Activated T-helper 2 cell treated with anti-CD3 and anti-CD28 coated beads, Interferon-gamma antibody, Interleukin-2, Interleukin-4, amounts not matched to agents 10 μg/mL and 5 μg/mL and 100 μg/mL, durations not matched to agents 14 hours and 24 hours and 36 hours (primary cell): ENCODE data around the gene GCM1. TPM values are rescaled to one million over a fixed set of nuclear protein-coding genes. Genes with fewer than 3 reads are reported as not detected.

Source experiments
- DNase-seq: peaks from one replicate; pipeline ENCODE4 v3.0.0; 2021; ENCODE audit warnings: low spot score
- H3K27ac Mint-ChIP-seq: one replicate; pipeline ENCODE4 v1.8.0; 2021; ENCODE audit warnings: mixed read lengths
- H3K27me3 Mint-ChIP-seq: one replicate; pipeline ENCODE4 v1.8.0; 2021; ENCODE audit warnings: low read depth, mixed read lengths
- H3K36me3 Mint-ChIP-seq: one replicate; pipeline ENCODE4 v1.8.0; 2021; ENCODE audit warnings: low read depth, mixed read lengths
- H3K4me1 Mint-ChIP-seq: one replicate; pipeline ENCODE4 v1.8.0; 2021; ENCODE audit warnings: low read depth, mixed read lengths
- H3K4me3 Mint-ChIP-seq: one replicate; pipeline ENCODE4 v1.8.0; 2021; ENCODE audit warnings: low read depth, mild to moderate bottlenecking, moderate library complexity, mixed read lengths
- H3K9me3 Mint-ChIP-seq: one replicate; pipeline ENCODE4 v1.8.0; 2021; ENCODE audit warnings: mixed read lengths
- intact Hi-C: fragments of 100-400 bp; cut with micrococcal nuclease; formaldehyde crosslinking; loops from one replicate; pipeline ENCODE4 v1.15.1; 2023
- total RNA-seq: library from RNA; stranded (reverse); gene quantifications from 2 replicates; pipeline ENCODE4 v1.2.3, GENCODE V29; 2022

The GCM1 gene
- total RNA-seq, 1 donor from 2014 or later, result not detected

GRCh38 chr6:53115113-53115512 is 33.5 kb downstream of the GCM1 start:
- no peaks in the 10 kb centered on the region for H3K36me3 Mint-ChIP-seq
- intact Hi-C loops, result no loop called here
- peaks cover 14% of the 10 kb centered on the region for H3K27me3 Mint-ChIP-seq
- no peaks in the 10 kb centered on the region for H3K9me3 Mint-ChIP-seq
- DNase-seq, result no peak
- H3K4me3 Mint-ChIP-seq, result no peak overlapping the region
- H3K4me1 Mint-ChIP-seq, result peaks cover 4% of the 10 kb centered on the region
- H3K27ac Mint-ChIP-seq, result no peak overlapping the region

- no peak overlapping the region for H3K4me3 Mint-ChIP-seq
- H3K27me3 Mint-ChIP-seq, result peaks cover 10% of the 10 kb centered on the region
- H3K36me3 Mint-ChIP-seq, result no peaks in the 10 kb centered on the region
- DNase-seq, result no peak
- peaks cover 13% of the 10 kb centered on the region for H3K4me1 Mint-ChIP-seq
- H3K27ac Mint-ChIP-seq, result no peak overlapping the region
- H3K9me3 Mint-ChIP-seq, result no peaks in the 10 kb centered on the region
- intact Hi-C loops, result no loop called here
These were observed 34.9 kb downstream of the GCM1 start for GRCh38 chr6:53113742-53114141.

- no peak for DNase-seq
- no peak overlapping the region for H3K4me3 Mint-ChIP-seq
- no peak overlapping the region for H3K27ac Mint-ChIP-seq
- no peaks in the 10 kb centered on the region for H3K36me3 Mint-ChIP-seq
- no peaks in the 10 kb centered on the region for H3K9me3 Mint-ChIP-seq
- peaks cover 13% of the 10 kb centered on the region for H3K4me1 Mint-ChIP-seq
- H3K27me3 Mint-ChIP-seq, result peaks cover 10% of the 10 kb centered on the region
- intact Hi-C loops, result no loop called here
These were observed 35.8 kb downstream of the GCM1 start for GRCh38 chr6:53112871-53113270.

- H3K36me3 Mint-ChIP-seq, result no peaks in the 10 kb centered on the region
- no peak for DNase-seq
- intact Hi-C loops, result no loop called here
- peaks cover 10% of the 10 kb centered on the region for H3K27me3 Mint-ChIP-seq
- H3K27ac Mint-ChIP-seq, result no peak overlapping the region
- H3K4me1 Mint-ChIP-seq, result peaks cover 13% of the 10 kb centered on the region
- H3K9me3 Mint-ChIP-seq, result no peaks in the 10 kb centered on the region
- no peak overlapping the region for H3K4me3 Mint-ChIP-seq
These were observed 36.2 kb downstream of the GCM1 start for GRCh38 chr6:53112404-53112803.

GRCh38 chr6:53111865-53112264 is 36.8 kb downstream of the GCM1 start:
- H3K36me3 Mint-ChIP-seq, result no peaks in the 10 kb centered on the region
- H3K27ac Mint-ChIP-seq, result no peak overlapping the region
- H3K27me3 Mint-ChIP-seq, result peaks cover 10% of the 10 kb centered on the region
- no peak overlapping the region for H3K4me3 Mint-ChIP-seq
- DNase-seq, result no peak
- peaks cover 13% of the 10 kb centered on the region for H3K4me1 Mint-ChIP-seq
- intact Hi-C loops, result no loop called here
- no peaks in the 10 kb centered on the region for H3K9me3 Mint-ChIP-seq

GRCh38 chr6:53109612-53110011 is 39.0 kb downstream of the GCM1 start:
- DNase-seq, result no peak
- Mint-ChIP-seq H3K4me1 (peaks cover 13% of the 10 kb centered on the region), H3K27me3 (peaks cover 10% of the 10 kb centered on the region), H3K4me3 (no peak overlapping the region), H3K27ac (no peak overlapping the region), H3K9me3 (no peaks in the 10 kb centered on the region), H3K36me3 (no peaks in the 10 kb centered on the region)
- intact Hi-C loops, result no loop called here

- H3K27ac Mint-ChIP-seq, result no peak overlapping the region
- intact Hi-C loops, result no loop called here
- DNase-seq, result no peak
- no peaks in the 10 kb centered on the region for H3K9me3 Mint-ChIP-seq
- peaks cover 10% of the 10 kb centered on the region for H3K4me1 Mint-ChIP-seq
- H3K4me3 Mint-ChIP-seq, result no peak overlapping the region
- H3K27me3 Mint-ChIP-seq, result no peaks in the 10 kb centered on the region
- peaks cover under 1% of the 10 kb centered on the region for H3K36me3 Mint-ChIP-seq
These were observed 41.5 kb downstream of the GCM1 start for GRCh38 chr6:53107091-53107490.

GRCh38 chr6:53104916-53105315 is 43.7 kb downstream of the GCM1 start:
- H3K36me3 Mint-ChIP-seq, result peaks cover 13% of the 10 kb centered on the region
- peaks cover 9% of the 10 kb centered on the region for H3K4me1 Mint-ChIP-seq
- intact Hi-C loops, result no loop called here

GRCh38 chr6:53103993-53104675 is 44.5 kb downstream of the GCM1 start:
- intact Hi-C loops, result no loop called here
- no peak for DNase-seq

More at GRCh38 chr6:53104916-53105315, 43.7 kb downstream of the GCM1 start:
- Mint-ChIP-seq H3K27ac (no peak overlapping the region), H3K4me3 (no peak overlapping the region), H3K27me3 (no peaks in the 10 kb centered on the region), H3K9me3 (no peaks in the 10 kb centered on the region)
- DNase-seq, result no peak

GRCh38 chr6:53101006-53101405 is 47.6 kb downstream of the GCM1 start:
- Mint-ChIP-seq H3K36me3 (peaks cover 40% of the 10 kb centered on the region), H3K4me3 (no peak overlapping the region), H3K27ac (no peak overlapping the region), H3K27me3 (no peaks in the 10 kb centered on the region), H3K4me1 (no peaks in the 10 kb centered on the region), H3K9me3 (no peaks in the 10 kb centered on the region)
- DNase-seq, result no peak
- intact Hi-C loops, result no loop called here

More at GRCh38 chr6:53103993-53104675, 44.5 kb downstream of the GCM1 start:
- H3K36me3 Mint-ChIP-seq, result peaks cover 13% of the 10 kb centered on the region
- no peak overlapping the region for H3K4me3 Mint-ChIP-seq
- H3K4me1 Mint-ChIP-seq, result peaks cover 3% of the 10 kb centered on the region
- H3K9me3 Mint-ChIP-seq, result no peaks in the 10 kb centered on the region
- no peak overlapping the region for H3K27ac Mint-ChIP-seq
- no peaks in the 10 kb centered on the region for H3K27me3 Mint-ChIP-seq

GRCh38 chr6:53100561-53100960 is 48.1 kb downstream of the GCM1 start:
- Mint-ChIP-seq H3K4me1 (no peaks in the 10 kb centered on the region), H3K36me3 (peaks cover 44% of the 10 kb centered on the region), H3K9me3 (no peaks in the 10 kb centered on the region), H3K27me3 (no peaks in the 10 kb centered on the region), H3K27ac (no peak overlapping the region), H3K4me3 (no peak overlapping the region)
- intact Hi-C loops, result no loop called here
- no peak for DNase-seq

GRCh38 chr6:53095716-53096115 is 52.9 kb downstream of the GCM1 start:
- Mint-ChIP-seq H3K9me3 (no peaks in the 10 kb centered on the region), H3K27me3 (no peaks in the 10 kb centered on the region), H3K4me3 (no peak overlapping the region), H3K36me3 (peaks cover 66% of the 10 kb centered on the region), H3K4me1 (peaks cover 5% of the 10 kb centered on the region), H3K27ac (no peak overlapping the region)
- intact Hi-C loops, result no loop called here
- DNase-seq, result no peak

- H3K27me3 Mint-ChIP-seq, result no peaks in the 10 kb centered on the region
- intact Hi-C loops, result no loop called here
- H3K4me3 Mint-ChIP-seq, result no peak overlapping the region
- H3K4me1 Mint-ChIP-seq, result peaks cover 5% of the 10 kb centered on the region
- peaks cover 70% of the 10 kb centered on the region for H3K36me3 Mint-ChIP-seq
- no peak for DNase-seq
- H3K27ac Mint-ChIP-seq, result no peak overlapping the region
- H3K9me3 Mint-ChIP-seq, result no peaks in the 10 kb centered on the region
These were observed 53.4 kb downstream of the GCM1 start for GRCh38 chr6:53095270-53095669.

GRCh38 chr6:53090576-53090975 is 58.1 kb downstream of the GCM1 start:
- Mint-ChIP-seq H3K27me3 (no peaks in the 10 kb centered on the region), H3K9me3 (no peaks in the 10 kb centered on the region), H3K4me3 (no peak overlapping the region), H3K36me3 (peaks cover 72% of the 10 kb centered on the region), H3K27ac (no peak overlapping the region), H3K4me1 (peaks cover 5% of the 10 kb centered on the region)
- DNase-seq, result no peak
- intact Hi-C loops, result no loop called here
